ENCODE data around the gene TANC1.

GRCh38 chr2:159193791-159194190 is 225.4 kb downstream of the TANC1 start:
- TF ChIP-seq POLR2A (IDR thresholded peaks at IDR 0.05) (no peak), CTCF (IDR thresholded peaks at IDR 0.05) (no peak)

All from right lobe of liver (tissue), 4 donors.